Parathyroid adenoma (tissue), 2 donors: ENCODE measurements around the gene RC3H2.

Experiments used
- H2AFZ ChIP-seq: fragments of 300-600 bp; sonication (generic); one replicate; pipeline ENCODE4 v1.7.0; 2017; ENCODE audit warnings: antibody characterized with exemption, mild to moderate bottlenecking
- H3K27ac ChIP-seq: fragments of 300-600 bp; sonication (generic); one replicate; pipeline ENCODE4 v1.7.0; 2017
- H3K27me3 ChIP-seq: fragments of 300-600 bp; sonication (generic); one replicate; pipeline ENCODE4 v1.7.0; 2017; ENCODE audit warnings: low read length; ENCODE audit not compliant: control insufficient read depth, insufficient read depth
- H3K36me3 ChIP-seq: fragments of 300-600 bp; sonication (generic); one replicate; pipeline ENCODE4 v1.7.0; 2017; ENCODE audit warnings: low read length; ENCODE audit not compliant: control insufficient read depth, insufficient read depth
- H3K4me1 ChIP-seq: fragments of 300-600 bp; sonication (generic); one replicate; pipeline ENCODE4 v1.7.0; 2017; ENCODE audit warnings: control low read depth
- H3K4me2 ChIP-seq: fragments of 300-600 bp; sonication (generic); one replicate; pipeline ENCODE4 v1.7.0; 2017; ENCODE audit warnings: low read length
- H3K4me3 ChIP-seq: fragments of 300-600 bp; sonication (generic); one replicate; pipeline ENCODE4 v1.7.0; 2017; ENCODE audit warnings: low read depth, low read length
- H3K79me2 ChIP-seq: fragments of 300-600 bp; sonication (generic); one replicate; pipeline ENCODE4 v1.7.0; 2017; ENCODE audit warnings: control low read depth
- H3K9ac ChIP-seq: fragments of 300-600 bp; sonication (generic); one replicate; pipeline ENCODE4 v1.7.0; 2017; ENCODE audit warnings: mild to moderate bottlenecking
- H3K9me3 ChIP-seq: fragments of 300-600 bp; sonication (generic); one replicate; pipeline ENCODE4 v1.7.0; 2017; ENCODE audit warnings: low read length; ENCODE audit not compliant: control insufficient read depth
- CTCF ChIP-seq: fragments of 300-600 bp; sonication (generic); IDR thresholded peaks from one replicate; pipeline ENCODE4 v1.7.0; 2017; ENCODE audit warnings: antibody characterized with exemption, mild to moderate bottlenecking
- donor health status: primary hyperparathyroidism.

Gene RC3H2

DNA sequence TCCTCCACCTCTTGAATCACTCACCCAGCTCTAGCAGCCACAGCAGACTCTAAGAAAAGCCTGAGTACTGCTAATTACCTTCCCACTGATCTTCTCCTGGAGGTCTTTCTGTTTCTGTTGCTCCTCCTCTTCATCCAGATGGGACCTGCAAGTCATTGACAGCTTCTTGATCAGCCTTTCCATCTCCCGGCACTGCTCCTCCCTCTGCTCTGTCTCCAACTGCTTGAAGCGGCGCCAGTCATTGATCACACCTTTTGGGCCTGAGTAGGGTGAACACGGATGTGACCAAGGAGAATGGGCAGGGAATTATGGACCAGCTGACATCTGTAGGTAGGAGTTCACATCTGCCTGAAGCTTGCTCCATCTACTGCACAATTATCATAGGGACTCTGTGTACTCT is 82.2 kb downstream of the RC3H2 start:
- Histone ChIP-seq H3K79me2 (no peaks in the 10 kb centered on the region), H3K36me3 (no peaks in the 10 kb centered on the region), H3K9me3 (no peaks in the 10 kb centered on the region), H2AFZ (no peak overlapping the region), H3K27ac (no peak overlapping the region), H3K4me2 (no peak overlapping the region), H3K4me3 (no peak overlapping the region), H3K27me3 (no peaks in the 10 kb centered on the region), H3K4me1 (peaks cover 6% of the 10 kb centered on the region), H3K9ac (no peak overlapping the region)
- TF ChIP-seq CTCF: no peak

DNA sequence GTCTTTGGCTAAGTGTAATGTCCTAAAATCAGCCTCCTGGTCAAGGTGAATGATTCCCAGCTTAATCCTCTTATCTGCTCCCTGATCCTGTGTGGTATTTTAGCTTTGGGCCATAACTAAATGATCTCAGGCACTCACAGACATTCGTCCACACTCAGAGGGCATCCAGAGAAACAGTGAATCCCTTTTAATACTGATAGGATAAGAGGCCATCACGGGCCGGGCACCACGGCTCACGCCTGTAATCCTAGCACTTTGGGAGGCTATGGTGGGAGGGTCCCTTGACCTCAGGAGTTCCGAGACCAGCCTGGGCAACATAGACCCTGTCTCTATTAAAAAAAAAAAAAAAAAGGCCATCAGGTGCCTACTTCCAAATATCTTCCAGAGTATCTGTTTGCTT is 83.1 kb downstream of the RC3H2 start:
- Histone ChIP-seq H3K9me3 (no peaks in the 10 kb centered on the region), H2AFZ (no peak overlapping the region), H3K4me3 (no peak overlapping the region), H3K4me2 (no peak overlapping the region), H3K27me3 (no peaks in the 10 kb centered on the region), H3K36me3 (no peaks in the 10 kb centered on the region), H3K9ac (no peak overlapping the region), H3K79me2 (no peaks in the 10 kb centered on the region), H3K27ac (no peak overlapping the region), H3K4me1 (peaks cover 3% of the 10 kb centered on the region)
- TF ChIP-seq CTCF: no peak

GRCh38 chr9:122821278-122821943 is 83.7 kb downstream of the RC3H2 start:
- no peaks in the 10 kb centered on the region for H3K27me3 ChIP-seq
- no peaks in the 10 kb centered on the region for H3K36me3 ChIP-seq
- H2AFZ ChIP-seq: no peak overlapping the region
- no peak overlapping the region for H3K9ac ChIP-seq
- H3K4me3 ChIP-seq: no peak overlapping the region
- no peak overlapping the region for H3K4me2 ChIP-seq
- no peaks in the 10 kb centered on the region for H3K9me3 ChIP-seq
- no peak overlapping the region for H3K27ac ChIP-seq
- TF ChIP-seq CTCF: no peak
- no peaks in the 10 kb centered on the region for H3K79me2 ChIP-seq
- peaks cover 3% of the 10 kb centered on the region for H3K4me1 ChIP-seq

GRCh38 chr9:122820490-122820845 is 84.7 kb downstream of the RC3H2 start:
- no peak for TF ChIP-seq CTCF
- Histone ChIP-seq H2AFZ (no peak overlapping the region), H3K9ac (no peak overlapping the region), H3K27me3 (no peaks in the 10 kb centered on the region), H3K27ac (peak overlapping the region; percentile 24), H3K4me1 (peaks cover 3% of the 10 kb centered on the region), H3K79me2 (no peaks in the 10 kb centered on the region), H3K36me3 (no peaks in the 10 kb centered on the region), H3K4me2 (no peak overlapping the region), H3K4me3 (no peak overlapping the region), H3K9me3 (no peaks in the 10 kb centered on the region)

- H3K9me3 ChIP-seq: no peaks in the 10 kb centered on the region
- no peaks in the 10 kb centered on the region for H3K36me3 ChIP-seq
- no peak overlapping the region for H3K9ac ChIP-seq
- H3K4me1 ChIP-seq: peaks cover 3% of the 10 kb centered on the region
- no peak overlapping the region for H3K4me2 ChIP-seq
- H3K27me3 ChIP-seq: no peaks in the 10 kb centered on the region
- H2AFZ ChIP-seq: no peak overlapping the region
- no peaks in the 10 kb centered on the region for H3K79me2 ChIP-seq
- H3K4me3 ChIP-seq: no peak overlapping the region
- H3K27ac ChIP-seq: peak overlapping the region; percentile 32
- TF ChIP-seq CTCF: no peak
These were observed 85.2 kb downstream of the RC3H2 start for GRCh38 chr9:122819791-122820489.
